ENCODE results near the gene TRNAU1AP.
"Not testable (repeated sequence)": the region's sequence is repeated elsewhere in the genome, so short reads cannot be mapped to it uniquely, and the experiment has no call there.

The TRNAU1AP gene

GRCh38 chr1:28522537-28522936 lies 30.3 kb upstream of the TRNAU1AP start:
- not testable (repeated sequence) for DNase-seq

GRCh38 chr1:28525002-28525642 lies 27.8 kb upstream of the TRNAU1AP start:
- not testable (repeated sequence) for DNase-seq

GRCh38 chr1:28526886-28527285 lies 26.0 kb upstream of the TRNAU1AP start:
- DNase-seq, result no peak

- no peak for DNase-seq
Observed at GRCh38 chr1:28530456-28530855, 22.4 kb upstream of the TRNAU1AP start.

GRCh38 chr1:28534671-28535070 lies 18.2 kb upstream of the TRNAU1AP start:
- no peak for DNase-seq

- DNase-seq, result no peak
Observed at GRCh38 chr1:28535180-28535579, 17.7 kb upstream of the TRNAU1AP start.

- DNase-seq, result no peak
Observed at GRCh38 chr1:28537457-28538199, 15.3 kb upstream of the TRNAU1AP start.

- DNase-seq, result no peak
Observed at GRCh38 chr1:28538286-28538685, 14.6 kb upstream of the TRNAU1AP start.

- no peak for DNase-seq
Observed at GRCh38 chr1:28540651-28541050, 12.2 kb upstream of the TRNAU1AP start.

- DNase-seq, result not testable (repeated sequence)
Observed at GRCh38 chr1:28541414-28542015, 11.4 kb upstream of the TRNAU1AP start.

GRCh38 chr1:28545246-28545628 lies 7.6 kb upstream of the TRNAU1AP start:
- no peak for DNase-seq

- DNase-seq, result no peak
Observed at GRCh38 chr1:28548318-28548717, 4.6 kb upstream of the TRNAU1AP start.

- no peak for DNase-seq
Observed at GRCh38 chr1:28551381-28551780, 1.5 kb upstream of the TRNAU1AP start.

- DNase-seq, result no peak
Observed at GRCh38 chr1:28560886-28561285, 8.0 kb downstream of the TRNAU1AP start.

GRCh38 chr1:28564310-28564709 lies 11.4 kb downstream of the TRNAU1AP start:
- no peak for DNase-seq

GRCh38 chr1:28565040-28565439 lies 12.2 kb downstream of the TRNAU1AP start:
- no peak for DNase-seq

GRCh38 chr1:28565726-28566125 lies 12.8 kb downstream of the TRNAU1AP start:
- no peak for DNase-seq

- DNase-seq, result no peak
Observed at GRCh38 chr1:28566931-28567330, 14.0 kb downstream of the TRNAU1AP start.

GRCh38 chr1:28571911-28572310 lies 19.0 kb downstream of the TRNAU1AP start:
- DNase-seq, result no peak

- not testable (repeated sequence) for DNase-seq
Observed at GRCh38 chr1:28572891-28573290, 20.0 kb downstream of the TRNAU1AP start.

- no peak for DNase-seq
Observed at GRCh38 chr1:28573564-28573963, 20.7 kb downstream of the TRNAU1AP start.

GRCh38 chr1:28577052-28577678 lies 24.3 kb downstream of the TRNAU1AP start:
- no peak for DNase-seq

- no peak for DNase-seq
Observed at GRCh38 chr1:28577738-28578536, 25.1 kb downstream of the TRNAU1AP start.
